ENCODE results near the gene MCU. TPM values are rescaled to one million over a fixed set of nuclear protein-coding genes. Genes with fewer than 3 reads are reported as not detected.
"Not testable (repeated sequence)": the region's sequence is repeated elsewhere in the genome, so short reads cannot be mapped to it uniquely, and the experiment has no call there.

MCU gene
- total RNA-seq, 1 donor from 2014 or later: 15.5 TPM

- no peaks in the 10 kb centered on the region for H3K27me3 Mint-ChIP-seq
- DNase-seq (no peak), ATAC-seq (ENCODE audit: low read depth) (no peak)
- H3K9me3 Mint-ChIP-seq: no peaks in the 10 kb centered on the region
- no peaks in the 10 kb centered on the region for H3K36me3 Mint-ChIP-seq (ENCODE audit: low read depth)
- H3K4me1 Mint-ChIP-seq: peaks cover 10% of the 10 kb centered on the region
- intact Hi-C loops (cut with micrococcal nuclease): no loop called here
- CTCF ChIA-PET: no interaction called here
- H3K27ac Mint-ChIP-seq: no peak overlapping the region
- POLR2A ChIA-PET: no interaction called here
- no peak overlapping the region for H3K4me3 Mint-ChIP-seq
- TF ChIP-seq, protein P1, sequence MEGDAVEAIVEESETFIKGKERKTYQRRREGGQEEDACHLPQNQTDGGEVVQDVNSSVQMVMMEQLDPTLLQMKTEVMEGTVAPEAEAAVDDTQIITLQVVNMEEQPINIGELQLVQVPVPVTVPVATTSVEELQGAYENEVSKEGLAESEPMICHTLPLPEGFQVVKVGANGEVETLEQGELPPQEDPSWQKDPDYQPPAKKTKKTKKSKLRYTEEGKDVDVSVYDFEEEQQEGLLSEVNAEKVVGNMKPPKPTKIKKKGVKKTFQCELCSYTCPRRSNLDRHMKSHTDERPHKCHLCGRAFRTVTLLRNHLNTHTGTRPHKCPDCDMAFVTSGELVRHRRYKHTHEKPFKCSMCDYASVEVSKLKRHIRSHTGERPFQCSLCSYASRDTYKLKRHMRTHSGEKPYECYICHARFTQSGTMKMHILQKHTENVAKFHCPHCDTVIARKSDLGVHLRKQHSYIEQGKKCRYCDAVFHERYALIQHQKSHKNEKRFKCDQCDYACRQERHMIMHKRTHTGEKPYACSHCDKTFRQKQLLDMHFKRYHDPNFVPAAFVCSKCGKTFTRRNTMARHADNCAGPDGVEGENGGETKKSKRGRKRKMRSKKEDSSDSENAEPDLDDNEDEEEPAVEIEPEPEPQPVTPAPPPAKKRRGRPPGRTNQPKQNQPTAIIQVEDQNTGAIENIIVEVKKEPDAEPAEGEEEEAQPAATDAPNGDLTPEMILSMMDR (IDR thresholded peaks at IDR 0.05): no peak
Measured at GRCh38 chr10:72754275-72755032, 62.5 kb downstream of the MCU start.

- intact Hi-C loops (cut with micrococcal nuclease): no loop called here
Measured at GRCh38 chr10:72756674-72757385, 64.9 kb downstream of the MCU start.

DNA sequence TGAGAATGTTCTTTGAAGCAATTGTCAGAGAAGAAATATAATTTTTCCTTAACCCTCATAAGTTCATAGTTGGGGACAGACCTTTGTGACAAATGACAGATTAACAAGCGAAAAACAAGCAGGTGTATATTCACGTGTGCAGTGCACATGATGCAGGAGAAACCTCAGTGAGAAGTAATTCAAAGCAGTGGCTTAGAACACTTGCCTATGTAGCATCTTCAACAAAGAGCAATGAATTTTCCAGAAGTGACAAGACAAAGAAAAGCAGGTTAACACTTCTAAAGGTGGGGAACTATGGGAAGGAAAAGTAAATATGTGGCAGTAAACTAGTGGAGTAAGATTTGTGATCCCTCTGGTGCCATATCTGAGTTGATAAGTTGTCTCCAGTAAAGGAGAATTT, 65.8 kb downstream of the MCU start:
- DNase-seq (no peak), ATAC-seq (ENCODE audit: low read depth) (no peak)
- TF ChIP-seq, protein P1 (IDR thresholded peaks at IDR 0.05): no peak
- ChIA-PET CTCF (no interaction called here), POLR2A (no interaction called here)
- Mint-ChIP-seq H3K9me3 (no peaks in the 10 kb centered on the region), H3K4me1 (peaks cover 10% of the 10 kb centered on the region), H3K36me3 (ENCODE audit: low read depth) (peaks cover 4% of the 10 kb centered on the region), H3K27ac (no peak overlapping the region), H3K27me3 (no peaks in the 10 kb centered on the region), H3K4me3 (no peak overlapping the region)
- intact Hi-C loops (cut with micrococcal nuclease): no loop called here

More at GRCh38 chr10:72756674-72757385, 64.9 kb downstream of the MCU start:
- Mint-ChIP-seq H3K4me1 (peaks cover 10% of the 10 kb centered on the region), H3K36me3 (ENCODE audit: low read depth) (peaks cover 4% of the 10 kb centered on the region), H3K9me3 (no peaks in the 10 kb centered on the region), H3K4me3 (no peak overlapping the region), H3K27me3 (no peaks in the 10 kb centered on the region), H3K27ac (no peak overlapping the region)
- TF ChIP-seq, protein P1 (IDR thresholded peaks at IDR 0.05): no peak
- DNase-seq (no peak), ATAC-seq (ENCODE audit: low read depth) (no peak)
- POLR2A ChIA-PET: no interaction called here
- CTCF ChIA-PET: no interaction called here

GRCh38 chr10:72758930-72759329, 67.0 kb downstream of the MCU start:
- ATAC-seq (ENCODE audit: low read depth); POLR2A ChIA-PET: not testable (repeated sequence)

DNA sequence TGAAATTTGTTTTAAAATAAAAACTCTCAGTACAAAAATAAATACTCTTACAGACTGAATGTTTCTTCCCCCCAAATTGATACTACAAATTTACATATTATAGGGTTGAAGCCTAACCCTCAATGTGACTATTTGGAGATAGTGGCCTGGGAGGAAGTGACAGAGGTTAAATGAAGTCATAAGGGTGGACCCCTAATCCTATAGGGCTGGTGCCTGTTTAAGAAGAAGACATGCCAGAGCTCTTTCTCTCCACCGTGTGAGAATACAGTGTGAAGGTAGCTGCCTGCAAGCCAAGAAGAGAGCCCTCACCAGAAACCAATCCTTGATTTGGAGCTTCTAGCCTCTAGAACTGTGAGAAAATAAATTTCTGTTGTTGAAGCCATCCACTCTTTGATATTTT, 67.6 kb downstream of the MCU start:
- H3K36me3 Mint-ChIP-seq (ENCODE audit: low read depth): peaks cover 19% of the 10 kb centered on the region
- TF ChIP-seq, protein P1 (IDR thresholded peaks at IDR 0.05): no peak
- ChIA-PET POLR2A (no interaction called here), CTCF (no interaction called here)
- ATAC-seq (ENCODE audit: low read depth) (no peak), DNase-seq (no peak)
- H3K4me3 Mint-ChIP-seq: no peak overlapping the region
- no peaks in the 10 kb centered on the region for H3K9me3 Mint-ChIP-seq
- no peaks in the 10 kb centered on the region for H3K27me3 Mint-ChIP-seq
- no peak overlapping the region for H3K27ac Mint-ChIP-seq
- intact Hi-C loops (cut with micrococcal nuclease): no loop called here
- H3K4me1 Mint-ChIP-seq: no peaks in the 10 kb centered on the region

More at GRCh38 chr10:72758930-72759329, 67.0 kb downstream of the MCU start:
- H3K36me3 Mint-ChIP-seq (ENCODE audit: low read depth): peaks cover 14% of the 10 kb centered on the region
- CTCF ChIA-PET; intact Hi-C loops (cut with micrococcal nuclease); DNase-seq; H3K4me3 Mint-ChIP-seq; H3K9me3 Mint-ChIP-seq; H3K27ac Mint-ChIP-seq; H3K27me3 Mint-ChIP-seq; H3K4me1 Mint-ChIP-seq: not testable (repeated sequence)
